ENCODE results near the gene ADAMTS12. TPM values are rescaled to one million over a fixed set of nuclear protein-coding genes. Genes with fewer than 3 reads are reported as not detected.

Gene ADAMTS12
- total RNA-seq, 2 experiments from 2014 or later: not detected

DNA sequence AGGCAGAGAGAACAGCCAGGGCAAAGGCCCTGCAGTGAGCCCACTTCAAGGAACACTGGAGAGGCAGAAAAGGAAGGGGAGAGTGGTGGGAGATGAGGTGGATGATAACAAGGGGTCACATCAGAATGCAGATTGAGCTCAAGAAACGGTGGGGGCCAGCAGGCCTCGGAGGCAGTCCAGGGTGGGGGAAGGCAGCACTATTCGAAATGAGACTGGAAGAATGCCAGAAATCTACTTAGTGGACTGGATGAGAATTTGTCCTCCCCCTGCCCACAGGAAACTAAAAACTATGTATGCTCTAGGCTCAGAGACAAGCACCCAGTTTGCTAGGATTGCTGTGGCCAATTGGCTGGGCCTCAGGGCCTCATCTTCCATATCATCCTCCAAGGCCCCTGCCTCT is 148.7 kb downstream of the ADAMTS12 start:
- Histone ChIP-seq H3K4me1 (ENCODE audit: insufficient read depth, low read length, poor library complexity, severe bottlenecking) (no peaks in the 10 kb centered on the region), H3K27ac (ENCODE audit: low read depth, low read length, poor library complexity, severe bottlenecking) (no peak overlapping the region), H3K9me2 (ENCODE audit: insufficient read depth, low read length) (no peaks in the 10 kb centered on the region), H2AFZ (ENCODE audit: low read length) (no peak overlapping the region), H3K4me2 (ENCODE audit: low read length) (no peak overlapping the region), H3K9me3 (ENCODE audit: low read length) (no peaks in the 10 kb centered on the region), H3K4me3 (ENCODE audit: low read depth, low read length, poor library complexity, severe bottlenecking) (no peak overlapping the region), H3K36me3 (ENCODE audit: insufficient read depth, low read length) (no peaks in the 10 kb centered on the region), H4K20me1 (ENCODE audit: insufficient read depth, low read length) (no peaks in the 10 kb centered on the region), H3K79me2 (ENCODE audit: insufficient read depth, low read depth, low read length) (no peaks in the 10 kb centered on the region)
- ChIA-PET POLR2A (no interaction called here), CTCF (ENCODE audit: unreplicated experiment) (no interaction called here)
- intact Hi-C loops (cut with micrococcal nuclease; ENCODE audit: unreplicated experiment): no loop called here
- no peak for TF ChIP-seq EZH2phosphoT487 (IDR thresholded peaks at IDR 0.05; ENCODE audit: borderline replicate concordance, low read depth, low read length)
- TF ChIP-seq, protein P1, sequence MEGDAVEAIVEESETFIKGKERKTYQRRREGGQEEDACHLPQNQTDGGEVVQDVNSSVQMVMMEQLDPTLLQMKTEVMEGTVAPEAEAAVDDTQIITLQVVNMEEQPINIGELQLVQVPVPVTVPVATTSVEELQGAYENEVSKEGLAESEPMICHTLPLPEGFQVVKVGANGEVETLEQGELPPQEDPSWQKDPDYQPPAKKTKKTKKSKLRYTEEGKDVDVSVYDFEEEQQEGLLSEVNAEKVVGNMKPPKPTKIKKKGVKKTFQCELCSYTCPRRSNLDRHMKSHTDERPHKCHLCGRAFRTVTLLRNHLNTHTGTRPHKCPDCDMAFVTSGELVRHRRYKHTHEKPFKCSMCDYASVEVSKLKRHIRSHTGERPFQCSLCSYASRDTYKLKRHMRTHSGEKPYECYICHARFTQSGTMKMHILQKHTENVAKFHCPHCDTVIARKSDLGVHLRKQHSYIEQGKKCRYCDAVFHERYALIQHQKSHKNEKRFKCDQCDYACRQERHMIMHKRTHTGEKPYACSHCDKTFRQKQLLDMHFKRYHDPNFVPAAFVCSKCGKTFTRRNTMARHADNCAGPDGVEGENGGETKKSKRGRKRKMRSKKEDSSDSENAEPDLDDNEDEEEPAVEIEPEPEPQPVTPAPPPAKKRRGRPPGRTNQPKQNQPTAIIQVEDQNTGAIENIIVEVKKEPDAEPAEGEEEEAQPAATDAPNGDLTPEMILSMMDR (conservative IDR thresholded peaks at IDR 0.05; ENCODE audit: low read length): no peak
- no peak for DNase-seq (ENCODE audit: low spot score)
- no TSS peak for BruUV-seq (replicated peaks)

DNA sequence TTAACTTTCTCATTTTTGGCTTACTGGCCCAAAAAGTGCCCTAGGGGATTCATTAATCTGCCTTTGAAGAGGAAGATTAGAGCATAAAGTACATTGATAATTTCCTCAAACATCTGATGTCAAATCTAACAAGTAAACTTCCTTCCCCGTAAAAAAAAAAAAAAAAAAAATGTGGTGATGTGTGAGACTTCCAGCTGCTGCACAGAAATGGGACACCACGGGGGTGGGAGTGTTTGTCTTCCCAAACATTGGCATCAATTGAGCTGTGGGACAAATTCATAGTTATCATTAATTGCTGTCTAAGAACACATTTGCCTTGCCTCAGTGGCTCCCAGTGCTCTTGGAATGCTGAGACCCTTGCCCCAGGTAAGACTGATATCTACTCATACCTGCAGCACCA is 149.6 kb downstream of the ADAMTS12 start:
- Histone ChIP-seq H2AFZ (ENCODE audit: low read length) (no peak overlapping the region), H3K4me3 (ENCODE audit: low read depth, low read length, poor library complexity, severe bottlenecking) (no peak overlapping the region), H3K36me3 (ENCODE audit: insufficient read depth, low read length) (no peaks in the 10 kb centered on the region), H3K9me2 (ENCODE audit: insufficient read depth, low read length) (no peaks in the 10 kb centered on the region), H3K79me2 (ENCODE audit: insufficient read depth, low read depth, low read length) (no peaks in the 10 kb centered on the region), H3K27ac (ENCODE audit: low read depth, low read length, poor library complexity, severe bottlenecking) (no peak overlapping the region), H4K20me1 (ENCODE audit: insufficient read depth, low read length) (no peaks in the 10 kb centered on the region), H3K4me1 (ENCODE audit: insufficient read depth, low read length, poor library complexity, severe bottlenecking) (no peaks in the 10 kb centered on the region), H3K4me2 (ENCODE audit: low read length) (no peak overlapping the region), H3K9me3 (ENCODE audit: low read length) (no peaks in the 10 kb centered on the region)
- DNase-seq (ENCODE audit: low spot score): no peak
- TF ChIP-seq EZH2phosphoT487 (IDR thresholded peaks at IDR 0.05; ENCODE audit: borderline replicate concordance, low read depth, low read length): no peak
- TF ChIP-seq, protein P1 (conservative IDR thresholded peaks at IDR 0.05; ENCODE audit: low read length): no peak
- POLR2A ChIA-PET: no interaction called here
- CTCF ChIA-PET (ENCODE audit: unreplicated experiment): no interaction called here
- intact Hi-C loops (cut with micrococcal nuclease; ENCODE audit: unreplicated experiment): no loop called here
- BruUV-seq (replicated peaks): no TSS peak

DNA sequence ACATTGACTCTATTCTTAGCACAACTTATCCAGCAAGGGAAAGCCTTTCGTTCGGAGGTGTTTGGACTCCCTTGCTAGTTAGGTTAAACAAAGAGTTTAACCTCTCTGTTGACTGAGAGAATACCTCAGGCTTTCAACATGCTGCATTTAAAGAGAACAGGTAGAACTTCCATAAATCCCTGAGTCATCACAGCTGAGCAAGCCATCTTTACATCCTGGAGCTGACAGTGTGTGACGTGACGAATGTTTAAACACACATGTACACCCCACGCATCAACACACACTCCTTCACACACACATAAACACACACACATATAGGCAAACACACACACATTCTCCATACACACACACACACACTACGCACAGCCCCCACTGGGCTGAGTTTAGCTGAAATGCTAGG is 152.8 kb downstream of the ADAMTS12 start:
- TF ChIP-seq EZH2phosphoT487 (IDR thresholded peaks at IDR 0.05; ENCODE audit: borderline replicate concordance, low read depth, low read length): no peak
- TF ChIP-seq, protein P1 (conservative IDR thresholded peaks at IDR 0.05; ENCODE audit: low read length): no peak
- ChIA-PET CTCF (ENCODE audit: unreplicated experiment) (no interaction called here), POLR2A (interaction anchor here (0.6 kb wide), 1 partner anchor 40 kb away, joined by 3 read pairs; no protein-coding TSS in a partner anchor)
- Histone ChIP-seq H3K4me2 (ENCODE audit: low read length) (no peak overlapping the region), H3K9me3 (ENCODE audit: low read length) (no peaks in the 10 kb centered on the region), H3K79me2 (ENCODE audit: insufficient read depth, low read depth, low read length) (no peaks in the 10 kb centered on the region), H2AFZ (ENCODE audit: low read length) (no peak overlapping the region), H3K4me1 (ENCODE audit: insufficient read depth, low read length, poor library complexity, severe bottlenecking) (no peaks in the 10 kb centered on the region), H3K36me3 (ENCODE audit: insufficient read depth, low read length) (no peaks in the 10 kb centered on the region), H3K27ac (ENCODE audit: low read depth, low read length, poor library complexity, severe bottlenecking) (no peak overlapping the region), H3K4me3 (ENCODE audit: low read depth, low read length, poor library complexity, severe bottlenecking) (no peak overlapping the region), H3K9me2 (ENCODE audit: insufficient read depth, low read length) (no peaks in the 10 kb centered on the region), H4K20me1 (ENCODE audit: insufficient read depth, low read length) (no peaks in the 10 kb centered on the region)
- no peak for DNase-seq (ENCODE audit: low spot score)
- intact Hi-C loops (cut with micrococcal nuclease; ENCODE audit: unreplicated experiment): no loop called here
- no TSS peak for BruUV-seq (replicated peaks)

All from OCI-LY7 (cell line).